GM12892 (cell line): ENCODE data around the gene CD37.

Experiments
- POLR2A ChIP-seq: IDR thresholded peaks from 2 replicates; pipeline ENCODE4 v1.6.1; 2011; ENCODE audit warnings: low read depth, low read length, control low read depth
- POLR2AphosphoS5 ChIP-seq: IDR thresholded peaks from 2 replicates; pipeline ENCODE4 v1.6.1; 2011; ENCODE audit warnings: low read depth, low read length, control low read depth

DNA sequence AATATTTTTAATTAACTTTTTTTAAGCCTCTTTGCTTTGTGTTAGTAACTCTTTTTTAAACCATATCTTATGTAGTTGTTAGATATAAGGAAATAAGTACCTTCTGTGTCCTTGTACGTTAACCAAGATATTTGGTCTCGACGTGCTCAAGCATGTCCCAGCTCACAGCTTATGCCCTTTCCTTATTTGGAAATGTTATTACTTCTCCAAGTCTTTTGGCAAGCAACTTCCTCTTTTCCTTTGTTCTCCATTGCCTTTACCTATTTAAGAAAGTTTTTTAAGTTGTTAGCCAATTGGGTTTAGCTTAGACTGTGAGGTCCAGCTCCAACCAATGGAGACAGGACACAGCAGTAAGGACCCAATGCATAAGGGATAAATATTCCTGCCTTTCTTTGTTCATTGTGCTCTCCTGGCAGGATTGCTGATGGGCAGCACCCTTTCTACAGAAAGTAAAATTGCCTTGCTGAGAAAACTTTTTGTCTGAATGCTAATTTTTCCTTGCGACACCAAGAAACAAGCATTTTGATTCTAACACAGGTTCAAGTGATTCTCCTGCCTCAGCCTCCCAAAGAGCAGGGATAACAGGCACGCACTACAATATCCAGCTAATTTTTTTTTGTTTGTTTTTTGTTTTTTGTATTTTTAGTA lies 33.6 kb downstream of the CD37 start:
- TF ChIP-seq POLR2A (no peak), POLR2AphosphoS5 (no peak)
